Peyer's patch (tissue), 4 donors: ENCODE measurements around the gene STON2.

ENCODE experiments used
- CTCF ChIP-seq, 6 experiments: fragments of 450-650 bp in 4 of 6; fragments of 200-600 bp in 2 of 6; sonication (generic) in 1 of 6; IDR thresholded peaks; one replicate each; pipeline ENCODE4 v1.5.1; 2017 to 2019; ENCODE audit warnings: antibody characterized with exemption in 6 of 6, mild to moderate bottlenecking in 3 of 6, moderate library complexity in 1 of 6
- POLR2A ChIP-seq, 2 donors: fragments of 450-650 bp; IDR thresholded peaks; one replicate each; pipeline ENCODE4 v1.5.1; 2017; ENCODE audit warnings: antibody characterized with exemption in 2 of 2, mild to moderate bottlenecking in 2 of 2, moderate library complexity in 2 of 2

GRCh38 chr14:81319314-81319713 is 80.8 kb downstream of the STON2 start:
- TF ChIP-seq CTCF (IDR thresholded peaks at IDR 0.05) = no peak
- no peak for TF ChIP-seq POLR2A (IDR thresholded peaks at IDR 0.05)
